ENCODE data around the gene SYCP3.

The SYCP3 gene

DNA sequence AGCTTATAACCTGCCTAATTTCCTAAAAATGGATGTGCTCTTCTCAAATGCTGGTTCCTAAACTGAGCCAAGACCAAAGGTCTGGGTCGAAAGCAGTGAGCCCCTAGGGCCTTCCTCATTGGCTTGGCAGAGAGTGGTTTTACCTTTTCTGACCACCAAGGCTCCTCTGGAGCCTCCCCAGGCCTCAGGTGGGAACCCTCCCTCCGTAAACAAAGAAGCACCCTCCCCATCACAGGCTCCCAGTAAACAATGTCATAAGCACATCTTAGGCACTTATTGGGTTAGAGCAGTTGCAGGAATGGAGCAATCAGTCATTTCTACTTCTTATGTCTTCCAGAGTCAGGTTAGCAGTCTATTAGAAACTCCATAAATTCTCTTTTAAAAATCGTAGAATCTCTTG is 35.8 kb downstream of the SYCP3 start:
- no peak for FAIRE-seq
- TF ChIP-seq, protein P1, sequence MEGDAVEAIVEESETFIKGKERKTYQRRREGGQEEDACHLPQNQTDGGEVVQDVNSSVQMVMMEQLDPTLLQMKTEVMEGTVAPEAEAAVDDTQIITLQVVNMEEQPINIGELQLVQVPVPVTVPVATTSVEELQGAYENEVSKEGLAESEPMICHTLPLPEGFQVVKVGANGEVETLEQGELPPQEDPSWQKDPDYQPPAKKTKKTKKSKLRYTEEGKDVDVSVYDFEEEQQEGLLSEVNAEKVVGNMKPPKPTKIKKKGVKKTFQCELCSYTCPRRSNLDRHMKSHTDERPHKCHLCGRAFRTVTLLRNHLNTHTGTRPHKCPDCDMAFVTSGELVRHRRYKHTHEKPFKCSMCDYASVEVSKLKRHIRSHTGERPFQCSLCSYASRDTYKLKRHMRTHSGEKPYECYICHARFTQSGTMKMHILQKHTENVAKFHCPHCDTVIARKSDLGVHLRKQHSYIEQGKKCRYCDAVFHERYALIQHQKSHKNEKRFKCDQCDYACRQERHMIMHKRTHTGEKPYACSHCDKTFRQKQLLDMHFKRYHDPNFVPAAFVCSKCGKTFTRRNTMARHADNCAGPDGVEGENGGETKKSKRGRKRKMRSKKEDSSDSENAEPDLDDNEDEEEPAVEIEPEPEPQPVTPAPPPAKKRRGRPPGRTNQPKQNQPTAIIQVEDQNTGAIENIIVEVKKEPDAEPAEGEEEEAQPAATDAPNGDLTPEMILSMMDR (IDR thresholded peaks at IDR 0.05; ENCODE audit: insufficient read depth, missing control alignments): no peak

DNA sequence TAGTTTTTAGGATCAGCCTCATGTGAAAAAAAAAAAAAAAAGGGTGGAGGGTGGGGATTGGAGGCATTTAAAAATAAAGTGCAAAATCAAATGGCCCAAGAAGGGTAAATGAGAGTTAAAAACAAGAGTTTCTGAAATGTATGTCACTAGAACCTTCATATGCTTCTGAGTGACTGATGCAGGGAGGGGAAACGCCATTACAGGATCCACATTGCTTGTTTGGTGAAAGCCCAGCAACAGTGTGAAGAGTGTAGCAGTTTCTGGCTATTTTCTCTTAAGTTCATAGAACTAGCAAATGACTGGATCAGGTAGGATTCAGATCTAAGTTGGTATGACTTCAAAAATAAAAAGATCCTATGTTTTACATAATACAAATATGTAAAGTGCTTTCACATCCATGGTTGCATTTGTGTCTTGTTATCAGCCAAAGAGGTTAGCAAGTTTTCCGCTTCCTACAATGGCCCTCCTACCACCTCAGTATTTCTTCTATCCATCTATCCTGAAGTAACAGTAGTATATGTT is 38.9 kb downstream of the SYCP3 start:
- DNase-seq (ENCODE audit: insufficient read length, low spot score): no peak
- TF ChIP-seq, protein P1 (IDR thresholded peaks at IDR 0.05; ENCODE audit: insufficient read depth, missing control alignments): no peak
- FAIRE-seq: no peak

More for the DNA sequence above, 35.8 kb downstream of the SYCP3 start:
- no peak for DNase-seq (ENCODE audit: insufficient read length, low spot score)

DNA sequence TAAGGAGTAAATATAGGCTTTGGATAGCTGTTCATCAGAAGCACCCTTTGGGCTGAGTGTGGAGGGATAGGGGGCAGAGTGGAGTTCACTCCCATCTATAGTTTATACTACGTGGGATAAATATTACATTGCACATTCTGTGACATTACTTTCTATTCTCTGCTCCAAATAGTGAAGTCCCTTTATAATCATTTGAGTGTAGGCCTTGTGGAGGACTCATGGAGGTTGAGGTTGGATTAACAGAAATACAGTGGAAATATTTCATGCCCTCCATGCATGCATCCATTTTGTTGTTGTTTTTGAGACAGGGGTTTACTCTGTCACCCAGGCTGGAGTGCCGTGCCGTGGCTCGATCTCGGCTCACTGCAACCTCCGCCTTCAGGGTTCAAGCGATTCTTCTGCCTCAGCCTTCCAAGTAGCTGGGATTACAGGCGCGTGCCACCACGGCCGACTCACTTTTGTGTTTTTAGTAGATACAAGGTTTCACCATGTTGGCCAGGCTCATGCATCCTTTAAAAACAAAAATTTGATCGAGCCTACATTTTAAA is 40.4 kb downstream of the SYCP3 start:
- FAIRE-seq: no peak
- DNase-seq (ENCODE audit: insufficient read length, low spot score): no peak
- TF ChIP-seq, protein P1 (IDR thresholded peaks at IDR 0.05; ENCODE audit: insufficient read depth, missing control alignments): peak; percentile 22

DNA sequence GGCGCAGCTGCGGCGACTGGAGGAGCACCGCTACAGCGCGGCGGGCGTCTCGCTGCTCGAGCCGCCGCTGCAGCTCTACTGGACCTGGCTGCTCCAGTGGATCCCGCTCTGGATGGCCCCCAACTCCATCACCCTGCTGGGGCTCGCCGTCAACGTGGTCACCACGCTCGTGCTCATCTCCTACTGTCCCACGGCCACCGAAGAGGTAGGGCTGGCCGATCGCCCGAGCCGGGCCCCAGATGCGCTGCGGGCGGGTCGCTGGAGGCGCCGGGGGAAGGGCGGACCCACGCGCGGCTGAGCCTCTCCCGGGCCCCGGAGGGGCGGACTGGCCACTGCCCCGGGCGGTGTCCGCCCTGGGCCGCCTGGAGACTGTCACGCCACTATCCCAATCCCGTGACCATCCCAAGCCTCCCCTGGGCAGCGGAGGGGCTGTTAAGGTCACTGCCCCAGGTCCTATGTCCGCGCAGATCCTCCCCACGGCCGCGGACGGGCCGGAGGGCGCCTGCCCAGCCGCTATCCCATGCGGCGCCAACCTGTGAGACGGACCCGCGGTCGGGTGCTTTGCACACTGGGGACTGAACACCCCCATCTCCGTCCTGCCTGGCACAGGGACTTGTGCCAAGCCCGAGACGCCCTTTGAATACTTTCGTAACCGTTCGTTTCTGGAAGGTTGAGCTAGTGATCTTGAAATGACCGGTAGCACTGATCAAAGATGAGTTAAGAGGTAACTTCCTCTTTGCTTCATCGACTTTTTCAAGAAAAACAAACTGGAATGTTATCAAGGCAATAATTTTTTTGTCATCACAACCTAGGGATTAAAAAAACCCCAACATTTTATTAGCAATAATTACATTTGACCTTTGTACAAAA is 41.1 kb downstream of the SYCP3 start:
- TF ChIP-seq, protein P1 (IDR thresholded peaks at IDR 0.05; ENCODE audit: insufficient read depth, missing control alignments): no peak
- FAIRE-seq: no peak
- DNase-seq (ENCODE audit: insufficient read length, low spot score): no peak

DNA sequence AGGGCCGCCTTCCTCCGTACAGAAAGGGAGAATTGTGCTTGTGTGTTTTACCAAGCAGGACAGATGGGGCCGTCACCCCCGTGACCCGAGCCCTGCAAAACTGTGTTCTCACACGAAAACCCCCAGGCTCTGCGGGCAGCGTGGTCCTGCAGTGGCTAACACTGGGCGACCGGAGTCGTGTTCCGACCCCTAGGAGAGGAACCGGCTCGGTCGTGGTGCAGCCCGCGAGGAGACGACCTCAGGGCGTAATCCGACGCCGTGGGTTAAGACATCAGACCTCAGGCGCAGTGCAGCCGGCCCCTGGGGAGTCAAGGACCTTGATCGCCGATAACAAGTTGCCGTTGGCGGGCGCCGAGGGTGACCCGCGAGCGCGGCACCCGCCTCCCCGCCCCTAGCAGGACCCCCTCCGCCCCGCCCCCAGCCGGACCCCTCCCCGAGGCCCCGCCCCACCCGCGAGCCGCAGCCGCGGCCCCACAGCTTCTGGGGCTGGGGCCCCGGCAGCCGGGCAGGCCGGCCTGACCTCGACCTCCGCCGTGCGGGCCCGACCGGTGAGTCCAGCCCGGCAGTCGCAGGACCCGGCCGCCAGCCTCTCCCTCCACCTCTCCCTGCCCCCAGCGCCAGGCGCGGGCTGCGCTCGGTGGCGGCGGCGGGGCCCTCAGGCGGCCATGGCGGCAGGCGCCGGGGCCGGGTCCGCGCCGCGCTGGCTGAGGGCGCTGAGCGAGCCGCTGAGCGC is 41.9 kb downstream of the SYCP3 start, which contains the start of gene CHPT1:
Gene CHPT1 (plus strand): TSS at position 444 of the 733 bp plus-strand sequence. CDS start 222 bp downstream, at position 666.
- TF ChIP-seq, protein P1 (IDR thresholded peaks at IDR 0.05; ENCODE audit: insufficient read depth, missing control alignments): no peak
- FAIRE-seq (no peak), DNase-seq (ENCODE audit: insufficient read length, low spot score) (peak; percentile 51)

DNA sequence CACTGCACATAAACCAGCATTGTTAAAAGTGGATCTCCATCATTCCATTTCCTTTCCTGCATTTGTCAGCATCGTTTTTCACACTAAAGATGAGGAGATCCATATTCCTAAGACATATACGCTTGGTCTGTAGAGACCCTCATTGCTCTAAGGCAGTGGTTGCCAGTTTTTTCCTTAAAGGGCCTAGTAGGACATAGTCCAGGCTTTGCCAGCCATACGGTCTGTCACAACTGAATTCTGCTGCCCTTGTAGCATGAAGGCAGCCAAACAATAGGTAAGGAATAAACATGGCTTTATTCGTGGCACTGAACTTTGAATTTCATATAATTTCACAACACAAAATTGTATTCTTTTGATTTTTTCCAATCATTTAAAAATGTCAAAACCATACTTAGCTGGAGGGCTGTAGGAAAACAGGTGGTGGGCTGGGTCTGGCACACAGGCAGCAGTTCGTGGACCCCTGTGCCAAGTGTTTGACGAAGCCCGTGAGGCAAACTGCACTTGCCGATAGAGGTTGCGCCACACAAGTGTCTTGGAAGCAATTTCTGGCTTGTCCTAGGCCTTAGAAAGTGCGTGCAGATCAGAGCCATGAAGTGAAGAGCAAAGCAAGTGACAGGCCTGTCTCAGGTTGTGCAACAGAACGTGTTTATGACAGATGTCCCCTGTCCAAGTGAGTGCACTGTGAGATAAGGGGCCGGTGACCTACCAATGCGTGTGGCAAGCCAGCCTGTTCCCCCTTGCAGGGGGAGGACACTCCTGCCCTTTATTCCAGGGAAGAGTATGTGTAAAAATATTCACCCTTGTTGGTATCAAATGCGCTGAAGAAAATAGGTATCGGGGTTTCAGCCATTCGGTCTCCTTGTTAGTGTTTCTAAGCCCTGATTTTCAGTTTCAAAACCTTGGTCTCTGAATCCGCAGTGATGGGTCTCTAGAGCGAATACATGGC is 42.7 kb downstream of the SYCP3 start:
- FAIRE-seq: no peak
- no peak for DNase-seq (ENCODE audit: insufficient read length, low spot score)
- TF ChIP-seq, protein P1 (IDR thresholded peaks at IDR 0.05; ENCODE audit: insufficient read depth, missing control alignments): no peak

Measured in D721Med (cell line).